Hepatocyte (in vitro differentiated cells): ENCODE results near the gene TBX6. TPM values are rescaled to one million over a fixed set of nuclear protein-coding genes. Genes with fewer than 3 reads are reported as not detected.
"Not testable (repeated sequence)": the region's sequence is repeated elsewhere in the genome, so short reads cannot be mapped to it uniquely, and the experiment has no call there.

Experiments
- DNase-seq: peaks from one replicate; pipeline ENCODE4 v3.0.0-alpha.2; 2016; ENCODE audit warnings: low spot score
- H2AFZ ChIP-seq: fragments of 200-600 bp; sonication (generic); 2 replicates; pipeline ENCODE4 v1.6.0; 2016; ENCODE audit warnings: antibody characterized with exemption, mild to moderate bottlenecking
- H3K27ac ChIP-seq: fragments of 200-600 bp; sonication (generic); 2 replicates; pipeline ENCODE4 v1.5.1; 2016; ENCODE audit warnings: mild to moderate bottlenecking
- H3K27me3 ChIP-seq: fragments of 200-600 bp; sonication (generic); 2 replicates; pipeline ENCODE4 v1.6.1; 2016
- H3K36me3 ChIP-seq: fragments of 200-600 bp; sonication (generic); replicated peaks from 2 replicates; pipeline ENCODE4 v1.5.1; 2016; ENCODE audit warnings: low read depth; ENCODE audit not compliant: insufficient read depth
- H3K4me1 ChIP-seq: fragments of 200-600 bp; sonication (generic); 2 replicates; pipeline ENCODE4 v1.5.1; 2016; ENCODE audit warnings: mild to moderate bottlenecking, moderate library complexity; ENCODE audit not compliant: insufficient read depth
- H3K4me2 ChIP-seq: fragments of 200-600 bp; sonication (generic); 2 replicates; pipeline ENCODE4 v1.6.0; 2016
- H3K4me3 ChIP-seq: fragments of 200-600 bp; sonication (generic); 2 replicates; pipeline ENCODE4 v1.5.1; 2016; ENCODE audit warnings: mild to moderate bottlenecking
- H3K79me2 ChIP-seq: fragments of 200-600 bp; sonication (generic); 2 replicates; pipeline ENCODE4 v1.6.0; 2017; ENCODE audit warnings: mild to moderate bottlenecking
- H3K9me2 ChIP-seq: fragments of 200-600 bp; sonication (generic); replicated peaks from 2 replicates; pipeline ENCODE4 v1.6.0; 2017; ENCODE audit warnings: mild to moderate bottlenecking; ENCODE audit not compliant: insufficient read depth
- H3K9me3 ChIP-seq: fragments of 200-600 bp; sonication (generic); 2 replicates; pipeline ENCODE4 v1.5.1; 2016; ENCODE audit warnings: low read depth, mild to moderate bottlenecking
- H4K20me1 ChIP-seq: fragments of 200-600 bp; sonication (generic); 2 replicates; pipeline ENCODE4 v1.6.0; 2016; ENCODE audit warnings: mild to moderate bottlenecking; ENCODE audit not compliant: insufficient read depth, poor library complexity, severe bottlenecking
- CTCF ChIP-seq: fragments of 200-600 bp; sonication (generic); IDR thresholded peaks from 2 replicates; pipeline ENCODE4 v1.5.1; 2016; ENCODE audit warnings: antibody characterized with exemption, mild to moderate bottlenecking; ENCODE audit not compliant: poor library complexity
- EZH2 ChIP-seq: fragments of 200-600 bp; sonication (generic); IDR thresholded peaks from 2 replicates; pipeline ENCODE4 v1.6.1; 2016; ENCODE audit warnings: antibody characterized with exemption, mild to moderate bottlenecking, borderline replicate concordance
- EZH2phosphoT487 ChIP-seq: fragments of 200-600 bp; sonication (generic); IDR thresholded peaks from one replicate; pipeline ENCODE4 v1.6.1; 2018; ENCODE audit warnings: antibody characterized with exemption, mild to moderate bottlenecking, low read depth, moderate library complexity; ENCODE audit not compliant: unreplicated experiment, severe bottlenecking
- WGBS: methylation state at CpG from one replicate; pipeline ENCODE4 v1.1.6; 2016; ENCODE audit warnings: low lambda C conversion rate; ENCODE audit errors: missing lambda C conversion rate; 5-methylcytosine and 5-hydroxymethylcytosine counted together
- polyA plus RNA-seq: library from polyadenylated mRNA; unstranded; fragments of >200 nt; fragmentation: Nextera tagmentation; extraction: Ambion mirVana; gene quantifications from 2 replicates; pipeline ENCODE4 v1.2.1, GENCODE V29; 2016
- total RNA-seq: library from RNA; depleted of rRNA; stranded (reverse); fragments of >200 nt; gene quantifications from 2 replicates; pipeline ENCODE4 v1.2.3, GENCODE V29; 2014

The TBX6 gene
- total and polyA plus RNA-seq, 2 experiments from 2014 or later = 0.10 to 0.60 TPM

- TF ChIP-seq CTCF (no peak), EZH2 (no peak)
- WGBS = 93% methylated on average over 8 of the region's 8 CpGs
These were observed 41.9 kb downstream of the TBX6 start for GRCh38 chr16:30049871-30050270.

GRCh38 chr16:30046588-30046987 is 45.1 kb downstream of the TBX6 start:
- 82% methylated on average over 1 of the region's 1 CpG for WGBS
- TF ChIP-seq EZH2phosphoT487 (no peak), EZH2 (no peak), CTCF (no peak)

More at GRCh38 chr16:30049871-30050270, 41.9 kb downstream of the TBX6 start:
- H3K9me3 ChIP-seq = no peaks in the 10 kb centered on the region
- H3K27me3 ChIP-seq = no peaks in the 10 kb centered on the region
- H3K9me2 ChIP-seq = no peaks in the 10 kb centered on the region
- peaks cover 6% of the 10 kb centered on the region for H3K4me1 ChIP-seq
- no peak for DNase-seq
- no peaks in the 10 kb centered on the region for H3K36me3 ChIP-seq
- no peak overlapping the region for H3K4me3 ChIP-seq
- no peak overlapping the region for H2AFZ ChIP-seq
- H3K4me2 ChIP-seq = no peak overlapping the region
- H3K79me2 ChIP-seq = no peaks in the 10 kb centered on the region
- no peak overlapping the region for H3K27ac ChIP-seq
- no peaks in the 10 kb centered on the region for H4K20me1 ChIP-seq

GRCh38 chr16:30046178-30046577 is 45.5 kb downstream of the TBX6 start:
- Histone ChIP-seq H3K27ac (no peak overlapping the region), H3K4me3 (no peak overlapping the region), H3K79me2 (no peaks in the 10 kb centered on the region), H3K36me3 (no peaks in the 10 kb centered on the region), H3K27me3 (no peaks in the 10 kb centered on the region), H4K20me1 (no peaks in the 10 kb centered on the region), H3K4me2 (no peak overlapping the region), H3K9me2 (no peaks in the 10 kb centered on the region), H3K9me3 (no peaks in the 10 kb centered on the region), H3K4me1 (no peaks in the 10 kb centered on the region), H2AFZ (no peak overlapping the region)
- no peak for TF ChIP-seq EZH2phosphoT487
- TF ChIP-seq EZH2 = no peak
- TF ChIP-seq CTCF = no peak
- WGBS = 63% methylated on average over 8 of the region's 8 CpGs
- no peak for DNase-seq

More at GRCh38 chr16:30046588-30046987, 45.1 kb downstream of the TBX6 start:
- Histone ChIP-seq H3K4me1 (no peaks in the 10 kb centered on the region), H4K20me1 (no peaks in the 10 kb centered on the region), H3K9me2 (no peaks in the 10 kb centered on the region), H3K4me2 (no peak overlapping the region), H3K27me3 (no peaks in the 10 kb centered on the region), H2AFZ (no peak overlapping the region), H3K27ac (no peak overlapping the region), H3K79me2 (no peaks in the 10 kb centered on the region), H3K4me3 (no peak overlapping the region), H3K9me3 (no peaks in the 10 kb centered on the region), H3K36me3 (no peaks in the 10 kb centered on the region)
- DNase-seq = no peak

GRCh38 chr16:30041841-30042240 is 49.9 kb downstream of the TBX6 start:
- Histone ChIP-seq H3K27ac (no peak overlapping the region), H3K27me3 (no peaks in the 10 kb centered on the region), H3K79me2 (no peaks in the 10 kb centered on the region), H3K9me2 (no peaks in the 10 kb centered on the region), H3K4me3 (no peak overlapping the region), H3K36me3 (no peaks in the 10 kb centered on the region), H3K9me3 (no peaks in the 10 kb centered on the region), H4K20me1 (no peaks in the 10 kb centered on the region), H3K4me1 (no peaks in the 10 kb centered on the region), H2AFZ (no peak overlapping the region), H3K4me2 (no peak overlapping the region)
- TF ChIP-seq EZH2 = no peak
- peak; percentile 54 for TF ChIP-seq CTCF
- WGBS = 51% methylated on average over 5 of the region's 5 CpGs
- no peak for DNase-seq

GRCh38 chr16:30040690-30041089 is 51.0 kb downstream of the TBX6 start:
- not testable (repeated sequence) for H3K79me2 ChIP-seq, H3K27me3 ChIP-seq, H3K36me3 ChIP-seq, H3K27ac ChIP-seq, H3K9me3 ChIP-seq, H3K4me3 ChIP-seq, H3K4me2 ChIP-seq, DNase-seq, H3K4me1 ChIP-seq, H4K20me1 ChIP-seq, H2AFZ ChIP-seq, H3K9me2 ChIP-seq
- 87% methylated on average over 5 of the region's 5 CpGs for WGBS
